GM21528 (cell line): ENCODE measurements around the gene CRYM.
"Not testable (repeated sequence)": the region's sequence is repeated elsewhere in the genome, so short reads cannot be mapped to it uniquely, and the experiment has no call there.

Experiments used
- ATAC-seq: cut with Tn5 transposase; IDR thresholded peaks from one replicate; pipeline ENCODE4 v1.9.1; 2021; ENCODE audit warnings: mild to moderate bottlenecking, moderate library complexity; ENCODE audit not compliant: unreplicated experiment, low FRiP score

Gene CRYM

GRCh38 chr16:21277927-21278706, at the start of gene CRYM:
CRYM (minus strand) TSS chr16:21278290; CDS start chr16:21278251, 39 bp downstream.
- ATAC-seq, result no peak

DNA sequence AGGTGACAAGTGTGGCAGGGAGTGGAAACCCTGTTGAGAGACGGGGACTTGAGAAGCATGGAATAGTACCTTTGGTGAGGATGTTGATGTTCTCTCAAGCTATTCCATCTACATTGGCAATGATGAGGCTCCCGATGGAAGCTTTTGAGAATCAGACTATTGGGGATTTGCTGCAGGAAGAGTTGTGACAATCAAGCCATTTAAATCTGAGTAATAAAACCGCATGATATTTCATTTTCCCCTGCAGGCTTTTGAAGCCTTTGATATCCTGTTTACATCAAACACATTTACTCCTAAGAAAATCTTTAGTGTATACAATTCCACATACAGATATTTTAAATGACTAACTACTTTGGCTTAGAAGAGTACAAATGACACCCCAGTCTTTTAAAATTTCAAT, 49.0 kb upstream of the CRYM start:
- no peak for ATAC-seq

DNA sequence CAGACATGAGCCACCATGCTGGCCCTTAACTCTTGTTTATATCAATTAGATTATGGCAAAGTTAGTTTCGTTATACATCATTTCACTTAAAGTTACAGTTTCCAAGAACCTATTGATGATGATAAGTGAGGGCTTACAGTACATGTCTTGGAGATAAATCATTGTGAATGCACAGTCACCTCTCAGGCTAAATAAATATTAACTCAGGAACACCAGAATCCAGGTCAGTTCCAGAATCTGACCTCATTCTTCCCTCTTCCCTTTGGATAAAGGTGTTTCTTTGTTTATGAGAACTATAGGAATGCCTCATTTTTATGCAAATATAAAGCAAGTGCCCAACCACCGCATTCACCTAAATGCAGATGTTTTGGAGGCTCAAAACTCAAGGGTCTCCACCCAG, 48.4 kb upstream of the CRYM start:
- ATAC-seq, result no peak

DNA sequence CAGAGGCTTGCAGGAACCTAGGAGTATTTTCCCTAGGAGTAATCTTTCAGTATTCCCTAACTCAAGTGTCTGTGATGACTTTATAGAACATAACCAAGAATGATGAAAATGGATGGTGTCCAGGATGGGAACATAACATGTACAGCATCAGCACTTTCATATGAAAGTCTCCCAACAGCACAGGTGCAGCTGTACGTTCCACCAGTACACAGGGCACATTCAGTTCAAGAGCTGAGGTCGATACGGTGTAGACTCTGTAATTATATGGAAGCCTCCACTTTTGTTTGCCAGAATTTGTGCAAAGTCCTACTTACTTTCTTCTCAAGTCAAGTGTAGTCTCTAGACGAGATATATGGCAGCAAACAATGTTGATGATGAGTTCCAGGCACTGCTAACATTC, 46.2 kb upstream of the CRYM start:
- ATAC-seq, result no peak

DNA sequence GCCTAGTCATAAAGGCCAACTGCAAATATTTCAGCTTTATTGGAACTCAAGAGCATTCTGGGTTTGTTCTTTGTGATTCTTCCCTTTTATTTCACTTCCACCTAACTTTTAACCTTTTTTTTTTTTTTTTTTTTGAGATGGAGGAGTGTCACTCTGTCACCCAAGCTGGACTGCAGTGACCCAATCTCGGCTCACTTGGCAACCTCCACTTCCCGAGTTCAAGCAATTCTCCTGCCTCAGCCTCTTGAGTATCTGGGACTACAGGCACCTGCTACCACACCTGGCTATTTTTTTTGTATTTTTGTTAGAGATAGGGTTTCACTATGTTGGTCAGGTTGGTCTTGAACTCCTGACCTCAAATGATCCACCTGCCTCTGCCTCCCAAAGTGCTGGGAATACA, 44.2 kb upstream of the CRYM start:
- not testable (repeated sequence) for ATAC-seq

DNA sequence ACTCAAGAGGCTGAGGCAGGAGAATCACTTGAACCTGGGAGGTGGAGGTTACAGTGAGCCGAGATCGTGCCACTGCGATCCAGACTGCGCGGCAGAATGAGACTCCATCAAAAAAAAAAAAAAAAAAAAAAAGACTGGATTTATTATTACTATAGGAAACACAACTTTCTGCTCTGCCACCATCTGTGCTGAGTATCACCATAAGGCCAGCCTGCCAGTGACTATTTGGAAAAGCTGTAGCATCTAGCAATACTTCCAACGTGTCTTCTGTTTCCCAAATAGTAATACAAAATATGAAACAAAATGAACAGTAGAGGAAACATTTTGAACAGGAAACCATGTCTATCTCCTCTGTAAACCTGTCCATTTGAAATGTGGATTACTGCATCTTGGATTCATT, 43.6 kb upstream of the CRYM start:
- ATAC-seq, result no peak

DNA sequence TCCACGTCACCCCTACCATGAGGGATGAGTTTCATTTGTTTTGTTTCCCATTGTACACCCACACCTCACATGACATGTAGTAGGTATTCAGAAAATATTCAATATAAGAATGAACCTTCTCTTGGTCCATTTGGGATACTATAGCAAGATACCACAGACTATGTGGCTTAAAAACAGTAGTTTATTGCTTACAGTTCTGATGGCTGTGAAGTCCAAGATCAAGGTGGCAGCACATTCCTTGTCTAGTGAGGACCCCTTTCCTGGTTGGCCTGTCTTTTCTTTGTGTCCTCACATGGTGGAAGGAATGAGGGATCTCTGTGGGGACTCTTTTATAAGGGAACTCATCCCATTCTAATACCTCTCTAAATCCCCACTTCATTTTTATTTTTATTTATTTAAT, 36.2 kb upstream of the CRYM start:
- ATAC-seq, result no peak

- not testable (repeated sequence) for ATAC-seq
These were observed 34.8 kb upstream of the CRYM start for GRCh38 chr16:21312863-21313372.

GRCh38 chr16:21312046-21312445, 34.0 kb upstream of the CRYM start:
- ATAC-seq, result not testable (repeated sequence)

DNA sequence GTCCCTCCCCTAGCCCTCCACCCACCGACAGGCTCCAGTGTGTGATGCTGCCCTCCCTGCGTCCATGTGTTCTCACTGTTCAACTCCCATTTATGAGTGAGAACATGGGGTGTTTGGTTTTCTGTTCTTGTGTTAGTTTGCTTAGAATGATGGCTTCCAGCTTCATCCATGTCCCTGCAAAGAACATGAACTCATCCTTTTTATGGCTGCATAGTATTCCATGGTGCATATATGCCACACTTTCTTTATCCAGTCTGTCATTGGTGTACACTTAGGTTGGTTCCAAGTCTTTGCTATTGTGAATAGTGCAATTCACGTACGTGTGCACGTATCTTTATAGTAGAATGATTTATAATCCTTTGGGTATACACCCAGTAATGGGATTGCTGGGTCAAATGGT, 28.6 kb upstream of the CRYM start:
- ATAC-seq, result not testable (repeated sequence)

- no peak for ATAC-seq
These were observed 24.9 kb upstream of the CRYM start for GRCh38 chr16:21302898-21303528.

GRCh38 chr16:21302454-21302853, 24.4 kb upstream of the CRYM start:
- ATAC-seq, result no peak

GRCh38 chr16:21301895-21302291, 23.8 kb upstream of the CRYM start:
- no peak for ATAC-seq

- ATAC-seq, result peak; percentile 70
These were observed 23.2 kb upstream of the CRYM start for GRCh38 chr16:21301168-21301894.

DNA sequence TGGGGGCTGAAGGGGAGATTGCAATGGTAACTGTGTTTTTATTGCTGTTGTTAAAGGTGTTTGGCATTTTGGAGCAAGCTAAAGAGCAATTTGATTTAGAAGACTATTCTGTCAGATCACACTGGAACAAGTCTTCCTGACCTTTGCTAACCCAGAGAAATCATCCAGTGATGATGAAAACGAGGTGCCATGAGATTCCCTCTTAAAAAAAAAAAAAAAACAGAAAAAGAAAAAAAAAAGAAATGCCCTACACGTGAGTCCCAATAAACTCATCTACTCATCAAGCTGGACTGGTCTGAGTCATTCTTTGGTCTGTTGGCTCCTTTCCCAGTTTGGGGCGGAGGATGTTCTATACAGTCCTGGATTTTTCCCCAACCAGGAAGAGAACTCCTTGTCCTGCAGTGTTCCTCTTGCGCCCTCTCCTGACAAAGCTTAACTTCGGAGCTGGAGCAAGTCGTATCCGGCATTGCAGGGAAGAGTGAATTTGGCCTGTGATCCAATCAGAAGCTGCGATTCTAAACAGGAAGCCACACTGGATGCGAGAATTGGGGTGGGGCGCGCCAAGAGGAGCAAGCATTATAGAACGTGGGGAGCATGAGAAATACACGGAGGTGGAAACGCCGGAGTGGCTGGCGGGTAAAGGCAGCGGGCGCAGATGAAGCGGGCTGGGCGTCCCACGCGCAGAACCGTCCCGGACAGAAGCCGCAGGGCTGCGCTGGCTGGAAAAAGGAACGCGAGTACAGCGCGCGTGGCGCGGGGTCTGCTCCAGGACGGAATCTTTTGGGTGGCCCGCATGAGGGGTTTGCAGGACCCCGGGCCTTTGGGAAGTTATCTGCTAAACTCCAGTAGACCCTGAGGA, 22.4 kb upstream of the CRYM start:
- ATAC-seq, result peak; percentile 45

- not testable (repeated sequence) for ATAC-seq
These were observed 11.7 kb upstream of the CRYM start for GRCh38 chr16:21289789-21290188.

DNA sequence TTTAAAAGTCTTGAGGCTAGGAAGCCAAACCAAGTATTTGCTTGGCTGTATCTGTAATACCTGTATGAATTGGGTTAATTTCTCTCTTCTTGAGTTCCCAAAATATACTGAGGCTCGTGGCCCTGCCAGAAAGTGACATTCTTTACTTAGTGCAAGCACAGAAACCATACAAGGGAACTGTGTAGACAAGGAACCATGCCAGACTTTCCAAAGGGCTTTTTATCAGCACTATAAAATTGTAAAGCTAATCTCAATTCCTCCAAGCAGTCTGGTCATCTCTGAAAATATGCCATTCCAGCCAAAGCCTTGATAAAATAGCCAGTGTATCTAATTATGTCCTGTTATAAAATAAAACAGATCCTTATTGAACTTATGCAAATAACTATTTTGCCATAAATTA, 7.2 kb upstream of the CRYM start:
- no peak for ATAC-seq

- ATAC-seq, result no peak
These were observed 6.3 kb upstream of the CRYM start for GRCh38 chr16:21284414-21284813.

DNA sequence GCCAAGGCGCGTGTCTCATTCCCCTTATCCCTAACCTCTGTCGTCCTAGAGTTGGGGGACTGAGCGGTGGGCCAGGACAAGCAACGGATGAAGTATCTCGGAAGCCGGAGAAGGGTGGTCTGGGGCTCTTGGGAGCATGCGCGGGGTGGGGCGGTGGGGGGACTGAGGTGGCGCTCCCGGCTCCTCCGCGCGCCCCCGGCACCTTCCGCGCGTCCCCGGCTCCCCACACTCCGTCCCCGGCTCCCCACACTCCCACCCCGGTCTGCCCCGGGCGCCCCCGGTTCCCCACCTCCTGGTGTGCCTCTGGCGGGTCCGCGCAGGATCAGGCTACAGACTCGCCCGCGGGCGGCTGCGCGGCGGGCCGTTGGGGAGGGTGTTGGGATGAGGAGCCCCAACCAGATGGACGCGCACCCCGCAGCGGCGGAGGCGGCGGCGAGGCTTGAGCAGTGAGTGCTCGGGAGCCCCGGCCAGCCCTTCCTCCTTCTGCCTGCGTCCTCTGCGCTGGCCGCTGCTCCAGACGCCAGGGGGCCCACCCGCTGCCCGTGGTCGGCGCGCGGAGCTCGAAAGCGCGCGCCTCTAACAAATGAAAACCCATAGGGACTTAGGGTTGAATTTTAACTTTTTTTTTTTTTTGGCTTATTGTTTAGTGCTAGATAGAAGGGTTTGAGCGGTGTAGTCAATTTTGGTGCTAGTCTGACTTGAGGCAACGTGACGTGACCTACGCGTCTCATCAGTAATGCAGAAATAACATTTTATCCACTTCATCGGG, 5.6 kb upstream of the CRYM start:
- ATAC-seq, result no peak
